ENCODE measurements around the gene KCNF1. TPM values are rescaled to one million over a fixed set of nuclear protein-coding genes. Genes with fewer than 3 reads are reported as not detected.

Gene KCNF1
- total and polyA plus RNA-seq, 2 donors (not counting 1 experiment from before 2014, with no cell fraction given) = 0.22 to 2.6 TPM

DNA sequence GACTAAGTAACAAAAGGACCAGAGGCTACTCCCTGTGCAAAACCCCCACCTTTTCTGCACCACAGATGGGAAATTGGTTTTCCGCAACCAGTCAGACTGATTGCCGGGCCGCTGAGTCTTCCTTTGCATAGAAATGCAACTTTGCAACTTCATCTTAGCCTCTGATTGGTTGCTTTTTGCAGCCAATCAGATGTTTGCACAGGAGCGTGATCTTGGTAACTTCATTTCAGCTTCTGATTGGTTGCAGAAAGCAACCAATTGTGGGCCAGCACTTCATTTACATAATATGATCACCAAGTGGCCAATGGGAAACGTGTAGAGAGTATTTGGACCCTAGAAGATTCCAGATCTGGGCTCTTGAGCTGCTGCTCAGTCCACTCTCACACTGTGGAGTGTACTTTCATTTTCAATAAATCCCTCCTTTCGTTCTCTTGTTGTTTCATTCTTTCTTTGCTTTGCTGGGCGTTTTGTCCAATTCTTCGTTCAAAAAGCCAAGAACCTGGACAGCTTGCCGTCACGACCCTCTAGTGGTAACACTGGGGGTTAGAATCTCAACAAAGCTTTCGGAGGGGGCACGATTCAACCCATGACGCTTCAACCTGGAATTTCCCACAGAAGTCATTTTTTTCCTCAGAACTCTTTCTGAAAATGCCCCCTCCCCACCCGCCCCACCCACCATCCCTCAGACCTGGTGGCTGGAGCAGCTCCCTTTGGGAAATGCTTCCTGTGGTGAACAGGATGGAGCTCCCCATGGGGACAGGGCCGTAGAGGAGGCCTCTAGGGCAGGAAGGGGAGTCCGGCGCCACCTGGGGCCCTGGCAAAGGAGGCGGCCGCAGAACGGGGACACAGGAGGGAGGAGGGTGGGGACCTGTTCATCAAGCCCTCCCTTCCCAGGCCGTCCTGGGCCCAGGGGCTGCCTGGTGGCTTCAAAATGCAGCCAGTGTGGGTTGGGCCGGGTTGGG is 31.8 kb upstream of the KCNF1 start:
- DNase-seq (ENCODE audit: low read depth in 2 of 2) = no peak
- H3K4me2 ChIP-seq (ENCODE audit: extremely low read depth, insufficient read depth, low read length) = no peak overlapping the region
- H3K9ac ChIP-seq (ENCODE audit: insufficient read depth, low read length) = no peak overlapping the region
- no peak overlapping the region for H2AFZ ChIP-seq (ENCODE audit: low read length)
- no peak overlapping the region for H3K4me3 ChIP-seq (replicated peaks in 1 of 4; ENCODE audit: control extremely low read depth in 1 of 4, insufficient read depth in 1 of 4, low read depth in 3 of 4, low read length in 4 of 4)
- H4K20me1 ChIP-seq (ENCODE audit: control insufficient read depth, extremely low read depth, insufficient read depth, low read length) = no peaks in the 10 kb centered on the region
- H3K4me1 ChIP-seq (ENCODE audit: control insufficient read depth, extremely low read depth, insufficient read depth, low read length) = no peaks in the 10 kb centered on the region
- H3K79me2 ChIP-seq (ENCODE audit: control insufficient read depth, insufficient read depth, low read length) = no peaks in the 10 kb centered on the region
- H3K9me3 ChIP-seq (ENCODE audit: control insufficient read depth, insufficient read depth, low read depth, low read length) = no peaks in the 10 kb centered on the region
- H3K27me3 ChIP-seq (ENCODE audit: control insufficient read depth, insufficient read depth, low read length) = peaks cover 4% of the 10 kb centered on the region
- TF ChIP-seq CTCF (conservative IDR thresholded peaks at IDR 0.05 in 1 of 2, IDR thresholded peaks at IDR 0.05 in 1 of 2; ENCODE audit: low read depth in 1 of 2, low read length in 2 of 2) = no peak
- TF ChIP-seq EZH2 (IDR thresholded peaks at IDR 0.05; ENCODE audit: low read length, missing control alignments) = no peak
- no peaks in the 10 kb centered on the region for H3K36me3 ChIP-seq (ENCODE audit: control insufficient read depth, insufficient read depth, low read length)
- H3K27ac ChIP-seq (ENCODE audit: insufficient read depth, low read length) = no peak overlapping the region

- Histone ChIP-seq H3K27me3 (ENCODE audit: control insufficient read depth, insufficient read depth, low read length) (peaks cover 4% of the 10 kb centered on the region), H3K9me3 (ENCODE audit: control insufficient read depth, insufficient read depth, low read depth, low read length) (no peaks in the 10 kb centered on the region), H2AFZ (ENCODE audit: low read length) (no peak overlapping the region), H3K4me2 (ENCODE audit: extremely low read depth, insufficient read depth, low read length) (no peak overlapping the region), H3K4me3 (replicated peaks in 1 of 4; ENCODE audit: control extremely low read depth in 1 of 4, insufficient read depth in 1 of 4, low read depth in 3 of 4, low read length in 4 of 4) (no peak overlapping the region), H3K36me3 (ENCODE audit: control insufficient read depth, insufficient read depth, low read length) (no peaks in the 10 kb centered on the region), H3K27ac (ENCODE audit: insufficient read depth, low read length) (no peak overlapping the region), H3K79me2 (ENCODE audit: control insufficient read depth, insufficient read depth, low read length) (no peaks in the 10 kb centered on the region), H3K4me1 (ENCODE audit: control insufficient read depth, extremely low read depth, insufficient read depth, low read length) (no peaks in the 10 kb centered on the region), H4K20me1 (ENCODE audit: control insufficient read depth, extremely low read depth, insufficient read depth, low read length) (no peaks in the 10 kb centered on the region), H3K9ac (ENCODE audit: insufficient read depth, low read length) (no peak overlapping the region)
- no peak for DNase-seq (ENCODE audit: low read depth in 2 of 2)
- no peak for TF ChIP-seq EZH2 (IDR thresholded peaks at IDR 0.05; ENCODE audit: low read length, missing control alignments)
Measured at GRCh38 chr2:10880586-10881321, 31.0 kb upstream of the KCNF1 start.

GRCh38 chr2:10882568-10882967 is 29.2 kb upstream of the KCNF1 start:
- H3K36me3 ChIP-seq (ENCODE audit: control insufficient read depth, insufficient read depth, low read length) = no peaks in the 10 kb centered on the region
- no peaks in the 10 kb centered on the region for H3K9me3 ChIP-seq (ENCODE audit: control insufficient read depth, insufficient read depth, low read depth, low read length)
- TF ChIP-seq EZH2 (IDR thresholded peaks at IDR 0.05; ENCODE audit: low read length, missing control alignments) = no peak
- TF ChIP-seq CTCF (conservative IDR thresholded peaks at IDR 0.05 in 1 of 2, IDR thresholded peaks at IDR 0.05 in 1 of 2; ENCODE audit: low read depth in 1 of 2, low read length in 2 of 2) = no peak
- H3K4me1 ChIP-seq (ENCODE audit: control insufficient read depth, extremely low read depth, insufficient read depth, low read length) = no peaks in the 10 kb centered on the region
- no peaks in the 10 kb centered on the region for H3K79me2 ChIP-seq (ENCODE audit: control insufficient read depth, insufficient read depth, low read length)
- no peak overlapping the region for H3K9ac ChIP-seq (ENCODE audit: insufficient read depth, low read length)
- no peak for DNase-seq (ENCODE audit: low read depth in 2 of 2)
- no peak overlapping the region for H3K4me3 ChIP-seq (replicated peaks in 1 of 4; ENCODE audit: control extremely low read depth in 1 of 4, insufficient read depth in 1 of 4, low read depth in 3 of 4, low read length in 4 of 4)
- H3K4me2 ChIP-seq (ENCODE audit: extremely low read depth, insufficient read depth, low read length) = no peak overlapping the region
- H3K27me3 ChIP-seq (ENCODE audit: control insufficient read depth, insufficient read depth, low read length) = peaks cover 4% of the 10 kb centered on the region
- no peak overlapping the region for H3K27ac ChIP-seq (ENCODE audit: insufficient read depth, low read length)
- H4K20me1 ChIP-seq (ENCODE audit: control insufficient read depth, extremely low read depth, insufficient read depth, low read length) = no peaks in the 10 kb centered on the region
- no peak overlapping the region for H2AFZ ChIP-seq (ENCODE audit: low read length)
